ENCODE measurements around the gene ST6GALNAC5.

ST6GALNAC5 gene

GRCh38 chr1:76868916-76869315 is 1.6 kb downstream of the ST6GALNAC5 start:
- no peak overlapping the region for H2BK120ac ChIP-seq (ENCODE audit: low read depth, low read length)
- WGBS: 3% methylated on average over 19 of the region's 19 CpGs

DNA sequence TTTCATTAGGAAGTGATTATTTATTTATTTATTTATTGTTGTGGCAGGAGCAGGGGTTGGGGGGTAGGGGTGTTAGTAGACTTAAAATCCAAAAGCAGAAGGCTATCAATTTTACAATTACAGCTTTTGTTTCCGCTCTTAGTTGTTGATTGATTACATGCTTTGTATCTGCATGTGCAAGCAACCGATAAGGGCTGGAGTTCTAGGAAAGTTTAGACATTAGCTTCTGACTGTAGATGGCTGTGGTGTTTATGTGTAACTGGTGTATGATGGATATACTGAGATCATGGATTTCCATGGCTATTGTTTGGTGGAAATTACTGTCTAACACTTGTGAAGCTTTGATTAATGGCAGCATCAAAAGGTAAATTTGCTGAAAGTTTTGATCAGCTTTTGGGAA is 2.8 kb downstream of the ST6GALNAC5 start:
- H3K4me3 ChIP-seq (ENCODE audit: insufficient read depth in 1 of 2, low read depth in 1 of 2, low read length in 2 of 2): no peak overlapping the region
- no peak overlapping the region for H2BK120ac ChIP-seq (ENCODE audit: low read depth, low read length)
- peaks cover 16% of the 10 kb centered on the region for H3K4me1 ChIP-seq (ENCODE audit: control insufficient read depth, insufficient read depth, low read depth, low read length)
- H2BK15ac ChIP-seq (ENCODE audit: low read depth, poor library complexity, severe bottlenecking): no peak overlapping the region
- H3K79me1 ChIP-seq (replicated peaks; ENCODE audit: low read length, poor library complexity, severe bottlenecking): no peaks in the 10 kb centered on the region
- no peak overlapping the region for H3K18ac ChIP-seq (ENCODE audit: low read depth in 1 of 2, low read length in 2 of 2)
- H3K9ac ChIP-seq (ENCODE audit: low read length): no peak overlapping the region
- H3K23ac ChIP-seq (ENCODE audit: low read length in 2 of 2): no peak overlapping the region
- H3K14ac ChIP-seq (ENCODE audit: low read length in 2 of 2): no peak overlapping the region
- H3K36me3 ChIP-seq (ENCODE audit: control insufficient read depth in 1 of 2, insufficient read depth in 2 of 2, low read depth in 1 of 2, low read length in 2 of 2): no peaks in the 10 kb centered on the region
- H3K9me3 ChIP-seq (ENCODE audit: control insufficient read depth, low read length): peaks cover 3% of the 10 kb centered on the region
- no peak overlapping the region for H2AK5ac ChIP-seq (ENCODE audit: low read length, severe bottlenecking)
- no peak overlapping the region for H4K91ac ChIP-seq (ENCODE audit: low read length)
- no peak overlapping the region for H4K8ac ChIP-seq (ENCODE audit: low read length)
- no peak overlapping the region for H3K27ac ChIP-seq (ENCODE audit: low read length, poor library complexity, severe bottlenecking)
- no peak overlapping the region for H2BK5ac ChIP-seq (ENCODE audit: low read depth, low read length, poor library complexity, severe bottlenecking)
- H3K4ac ChIP-seq (ENCODE audit: low read depth in 1 of 2, low read length in 2 of 2): no peak overlapping the region
- WGBS: 97% methylated on average over 2 of the region's 2 CpGs
- peaks cover 36 to 58% of the 10 kb centered on the region in 2 experiments for H3K27me3 ChIP-seq (ENCODE audit: control insufficient read depth in 1 of 2, insufficient read depth in 1 of 2, low read length in 2 of 2)
- no peak overlapping the region for H2BK12ac ChIP-seq (ENCODE audit: low read length in 2 of 2)
- no peak for DNase-seq
- H2AFZ ChIP-seq (ENCODE audit: low read depth, low read length): no peak overlapping the region
- no peak overlapping the region for H3K4me2 ChIP-seq (ENCODE audit: low read length, poor library complexity, severe bottlenecking)

More at GRCh38 chr1:76868916-76869315, 1.6 kb downstream of the ST6GALNAC5 start:
- H4K8ac ChIP-seq (ENCODE audit: low read length): no peak overlapping the region
- H3K14ac ChIP-seq (ENCODE audit: low read length in 2 of 2): no peak overlapping the region
- H4K91ac ChIP-seq (ENCODE audit: low read length): no peak overlapping the region
- peaks cover 18% of the 10 kb centered on the region for H3K4me1 ChIP-seq (ENCODE audit: control insufficient read depth, insufficient read depth, low read depth, low read length)
- no peak for DNase-seq
- H3K18ac ChIP-seq (ENCODE audit: low read depth in 1 of 2, low read length in 2 of 2): no peak overlapping the region
- peak overlapping the region in 1 of 2 experiments; percentile 94 for H3K23ac ChIP-seq (ENCODE audit: low read length in 2 of 2)
- H3K4me2 ChIP-seq (ENCODE audit: low read length, poor library complexity, severe bottlenecking): peak overlapping the region; percentile 97
- no peak overlapping the region for H2AK5ac ChIP-seq (ENCODE audit: low read length, severe bottlenecking)
- no peaks in the 10 kb centered on the region for H3K36me3 ChIP-seq (ENCODE audit: control insufficient read depth in 1 of 2, insufficient read depth in 2 of 2, low read depth in 1 of 2, low read length in 2 of 2)
- no peak overlapping the region for H2BK5ac ChIP-seq (ENCODE audit: low read depth, low read length, poor library complexity, severe bottlenecking)
- H2AFZ ChIP-seq (ENCODE audit: low read depth, low read length): no peak overlapping the region
- no peak overlapping the region for H3K27ac ChIP-seq (ENCODE audit: low read length, poor library complexity, severe bottlenecking)
- no peak overlapping the region for H2BK12ac ChIP-seq (ENCODE audit: low read length in 2 of 2)
- no peak overlapping the region for H2BK15ac ChIP-seq (ENCODE audit: low read depth, poor library complexity, severe bottlenecking)
- H3K9ac ChIP-seq (ENCODE audit: low read length): no peak overlapping the region
- peaks cover 43 to 63% of the 10 kb centered on the region in 2 experiments for H3K27me3 ChIP-seq (ENCODE audit: control insufficient read depth in 1 of 2, insufficient read depth in 1 of 2, low read length in 2 of 2)
- peaks cover 3% of the 10 kb centered on the region for H3K9me3 ChIP-seq (ENCODE audit: control insufficient read depth, low read length)
- H3K4ac ChIP-seq (ENCODE audit: low read depth in 1 of 2, low read length in 2 of 2): no peak overlapping the region
- no peaks in the 10 kb centered on the region for H3K79me1 ChIP-seq (replicated peaks; ENCODE audit: low read length, poor library complexity, severe bottlenecking)
- peak overlapping the region in 1 of 2 experiments; percentile 83 for H3K4me3 ChIP-seq (ENCODE audit: insufficient read depth in 1 of 2, low read depth in 1 of 2, low read length in 2 of 2)

DNA sequence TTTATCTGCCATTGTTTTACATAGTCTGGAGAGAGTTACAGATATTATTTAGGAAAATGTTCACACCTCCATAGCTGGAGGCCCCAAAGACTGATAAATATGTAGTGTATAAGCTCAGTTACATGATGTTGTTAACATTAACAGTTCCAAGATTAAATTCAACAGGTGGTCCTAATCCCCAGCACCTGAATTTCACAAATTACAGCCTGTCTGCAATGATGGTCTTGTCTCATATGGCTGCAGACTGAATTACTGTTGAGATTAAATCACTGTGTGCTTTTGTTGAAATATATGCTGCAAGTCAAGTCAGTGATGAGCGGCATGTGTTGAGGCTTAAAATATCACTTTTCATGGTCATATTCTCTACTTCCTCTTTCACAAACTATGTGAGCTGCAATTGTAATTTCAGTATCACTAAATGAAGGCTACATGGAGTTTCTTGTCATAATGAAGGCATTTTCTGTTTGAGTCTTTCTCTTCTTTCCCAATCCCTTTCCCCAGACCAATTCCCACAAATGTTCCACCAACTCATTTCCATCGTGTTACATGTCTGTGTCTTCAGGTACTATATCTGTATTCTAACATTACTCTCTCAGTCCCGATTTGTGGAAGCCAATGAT is 4.2 kb downstream of the ST6GALNAC5 start:
- Histone ChIP-seq H2BK15ac (ENCODE audit: low read depth, poor library complexity, severe bottlenecking) (no peak overlapping the region), H3K79me1 (replicated peaks; ENCODE audit: low read length, poor library complexity, severe bottlenecking) (no peaks in the 10 kb centered on the region), H4K91ac (ENCODE audit: low read length) (no peak overlapping the region), H3K27ac (ENCODE audit: low read length, poor library complexity, severe bottlenecking) (no peak overlapping the region), H3K4ac (ENCODE audit: low read depth in 1 of 2, low read length in 2 of 2) (no peak overlapping the region), H3K14ac (ENCODE audit: low read length in 2 of 2) (no peak overlapping the region), H3K23ac (ENCODE audit: low read length in 2 of 2) (no peak overlapping the region), H3K4me1 (ENCODE audit: control insufficient read depth, insufficient read depth, low read depth, low read length) (peaks cover 16% of the 10 kb centered on the region), H2AK5ac (ENCODE audit: low read length, severe bottlenecking) (no peak overlapping the region), H3K9ac (ENCODE audit: low read length) (no peak overlapping the region), H2BK120ac (ENCODE audit: low read depth, low read length) (no peak overlapping the region), H2BK12ac (ENCODE audit: low read length in 2 of 2) (no peak overlapping the region), H3K4me2 (ENCODE audit: low read length, poor library complexity, severe bottlenecking) (no peak overlapping the region), H2BK5ac (ENCODE audit: low read depth, low read length, poor library complexity, severe bottlenecking) (no peak overlapping the region), H2AFZ (ENCODE audit: low read depth, low read length) (no peak overlapping the region), H3K9me3 (ENCODE audit: control insufficient read depth, low read length) (peaks cover 3% of the 10 kb centered on the region), H3K18ac (ENCODE audit: low read depth in 1 of 2, low read length in 2 of 2) (no peak overlapping the region), H3K36me3 (ENCODE audit: control insufficient read depth in 1 of 2, insufficient read depth in 2 of 2, low read depth in 1 of 2, low read length in 2 of 2) (no peaks in the 10 kb centered on the region), H3K4me3 (ENCODE audit: insufficient read depth in 1 of 2, low read depth in 1 of 2, low read length in 2 of 2) (no peak overlapping the region), H3K27me3 (ENCODE audit: control insufficient read depth in 1 of 2, insufficient read depth in 1 of 2, low read length in 2 of 2) (peaks cover 30 to 45% of the 10 kb centered on the region in 2 experiments), H4K8ac (ENCODE audit: low read length) (no peak overlapping the region)
- WGBS: 89% methylated on average over 2 of the region's 3 CpGs
- DNase-seq: no peak

- no peak overlapping the region for H3K9ac ChIP-seq (ENCODE audit: low read length)
Measured at GRCh38 chr1:76872944-76873343, 5.7 kb downstream of the ST6GALNAC5 start.

More at GRCh38 chr1:76872944-76873343, 5.7 kb downstream of the ST6GALNAC5 start:
- DNase-seq: no peak
- Histone ChIP-seq H3K9me3 (ENCODE audit: control insufficient read depth, low read length) (peaks cover 3% of the 10 kb centered on the region), H3K14ac (ENCODE audit: low read length in 2 of 2) (no peak overlapping the region), H2BK5ac (ENCODE audit: low read depth, low read length, poor library complexity, severe bottlenecking) (no peak overlapping the region), H2BK12ac (ENCODE audit: low read length in 2 of 2) (no peak overlapping the region), H3K27ac (ENCODE audit: low read length, poor library complexity, severe bottlenecking) (no peak overlapping the region), H3K23ac (ENCODE audit: low read length in 2 of 2) (no peak overlapping the region), H3K4me3 (ENCODE audit: insufficient read depth in 1 of 2, low read depth in 1 of 2, low read length in 2 of 2) (no peak overlapping the region), H4K91ac (ENCODE audit: low read length) (no peak overlapping the region), H2BK120ac (ENCODE audit: low read depth, low read length) (no peak overlapping the region), H3K4me2 (ENCODE audit: low read length, poor library complexity, severe bottlenecking) (no peak overlapping the region), H3K4me1 (ENCODE audit: control insufficient read depth, insufficient read depth, low read depth, low read length) (peaks cover 11% of the 10 kb centered on the region), H3K4ac (ENCODE audit: low read depth in 1 of 2, low read length in 2 of 2) (no peak overlapping the region), H3K36me3 (ENCODE audit: control insufficient read depth in 1 of 2, insufficient read depth in 2 of 2, low read depth in 1 of 2, low read length in 2 of 2) (no peaks in the 10 kb centered on the region), H4K8ac (ENCODE audit: low read length) (no peak overlapping the region), H2BK15ac (ENCODE audit: low read depth, poor library complexity, severe bottlenecking) (no peak overlapping the region), H2AFZ (ENCODE audit: low read depth, low read length) (no peak overlapping the region), H3K27me3 (ENCODE audit: control insufficient read depth in 1 of 2, insufficient read depth in 1 of 2, low read length in 2 of 2) (peaks cover 16 to 32% of the 10 kb centered on the region in 2 experiments), H3K79me1 (replicated peaks; ENCODE audit: low read length, poor library complexity, severe bottlenecking) (no peaks in the 10 kb centered on the region), H3K18ac (ENCODE audit: low read depth in 1 of 2, low read length in 2 of 2) (no peak overlapping the region), H2AK5ac (ENCODE audit: low read length, severe bottlenecking) (no peak overlapping the region)
